Fibroblast of lung (primary cell): ENCODE results near the gene HIPK2.

Experiments used
- EZH2 ChIP-seq: IDR thresholded peaks from 2 replicates; pipeline ENCODE4 v1.5.1; 2012; ENCODE audit warnings: low read length, control low read depth, mild to moderate bottlenecking; ENCODE audit errors: missing control alignments
- TF ChIP-seq, protein P1 (sequence below), 2 donors: IDR thresholded peaks in 1 of 2; conservative IDR thresholded peaks in 1 of 2; 1 replicate in 1 of 2; 2 replicates in 1 of 2; pipeline ENCODE4 v1.5.1; 2011 to 2012; ENCODE audit warnings: low read length in 2 of 2, control low read depth in 1 of 2, inconsistent platforms in 1 of 2, low read depth in 1 of 2, mild to moderate bottlenecking in 1 of 2

DNA sequence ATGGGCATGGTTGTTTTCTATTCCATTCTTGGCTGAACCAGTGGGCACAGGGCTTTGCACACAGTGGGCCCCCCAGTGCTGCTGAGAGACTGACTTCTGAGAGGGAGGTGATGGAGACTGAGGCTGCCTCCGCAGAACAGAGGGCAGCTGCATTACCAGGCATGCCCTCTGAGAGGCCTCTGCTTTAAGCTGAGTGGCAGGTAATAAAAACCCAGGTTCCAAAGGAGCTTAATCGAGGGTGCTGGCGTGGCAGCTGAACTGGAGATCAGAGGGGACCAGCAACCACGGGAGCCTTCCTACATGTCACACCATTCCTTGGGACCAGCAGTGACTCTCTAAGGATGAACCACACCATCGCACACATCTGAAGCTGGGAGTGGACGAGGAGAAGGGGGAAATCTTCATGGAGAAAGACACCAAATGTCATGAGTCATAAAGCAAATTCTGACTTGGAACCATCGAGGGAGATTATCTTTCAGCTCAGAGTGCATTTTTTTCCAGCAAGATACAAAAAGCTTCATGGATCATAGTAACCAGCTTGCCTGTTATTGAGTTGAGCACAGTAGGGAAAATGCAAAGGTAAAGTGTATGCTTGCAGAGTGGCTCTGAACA, 24.6 kb downstream of the HIPK2 start:
- TF ChIP-seq, protein P1, sequence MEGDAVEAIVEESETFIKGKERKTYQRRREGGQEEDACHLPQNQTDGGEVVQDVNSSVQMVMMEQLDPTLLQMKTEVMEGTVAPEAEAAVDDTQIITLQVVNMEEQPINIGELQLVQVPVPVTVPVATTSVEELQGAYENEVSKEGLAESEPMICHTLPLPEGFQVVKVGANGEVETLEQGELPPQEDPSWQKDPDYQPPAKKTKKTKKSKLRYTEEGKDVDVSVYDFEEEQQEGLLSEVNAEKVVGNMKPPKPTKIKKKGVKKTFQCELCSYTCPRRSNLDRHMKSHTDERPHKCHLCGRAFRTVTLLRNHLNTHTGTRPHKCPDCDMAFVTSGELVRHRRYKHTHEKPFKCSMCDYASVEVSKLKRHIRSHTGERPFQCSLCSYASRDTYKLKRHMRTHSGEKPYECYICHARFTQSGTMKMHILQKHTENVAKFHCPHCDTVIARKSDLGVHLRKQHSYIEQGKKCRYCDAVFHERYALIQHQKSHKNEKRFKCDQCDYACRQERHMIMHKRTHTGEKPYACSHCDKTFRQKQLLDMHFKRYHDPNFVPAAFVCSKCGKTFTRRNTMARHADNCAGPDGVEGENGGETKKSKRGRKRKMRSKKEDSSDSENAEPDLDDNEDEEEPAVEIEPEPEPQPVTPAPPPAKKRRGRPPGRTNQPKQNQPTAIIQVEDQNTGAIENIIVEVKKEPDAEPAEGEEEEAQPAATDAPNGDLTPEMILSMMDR (conservative IDR thresholded peaks at IDR 0.05 in 1 of 2, IDR thresholded peaks at IDR 0.05 in 1 of 2; ENCODE audit: low read depth in 1 of 2, low read length in 2 of 2) = peak in 1 of 2 donors; percentile 20
- TF ChIP-seq EZH2 = no peak
